HG03135 (cell line): ENCODE results near the gene IL22RA1.

ENCODE experiments used
- ATAC-seq: cut with Tn5 transposase; IDR thresholded peaks from one replicate; pipeline ENCODE4 v1.9.1; 2021; ENCODE audit warnings: mild to moderate bottlenecking, moderate library complexity; ENCODE audit not compliant: unreplicated experiment

Gene IL22RA1

GRCh38 chr1:24167008-24167407, 24.1 kb upstream of the IL22RA1 start:
- ATAC-seq, result no peak

GRCh38 chr1:24165500-24165899, 22.6 kb upstream of the IL22RA1 start:
- ATAC-seq, result no peak

GRCh38 chr1:24164004-24164403, 21.1 kb upstream of the IL22RA1 start:
- ATAC-seq, result no peak

GRCh38 chr1:24162201-24162600, 19.3 kb upstream of the IL22RA1 start:
- ATAC-seq, result no peak

- ATAC-seq, result no peak
Measured at GRCh38 chr1:24161270-24161669, 18.3 kb upstream of the IL22RA1 start.

- ATAC-seq, result no peak
Measured at GRCh38 chr1:24159366-24159765, 16.4 kb upstream of the IL22RA1 start.

GRCh38 chr1:24157918-24158481, 15.1 kb upstream of the IL22RA1 start:
- no peak for ATAC-seq

GRCh38 chr1:24156542-24157260, 13.8 kb upstream of the IL22RA1 start:
- ATAC-seq, result no peak

- ATAC-seq, result no peak
Measured at GRCh38 chr1:24155011-24155782, 12.3 kb upstream of the IL22RA1 start.

- no peak for ATAC-seq
Measured at GRCh38 chr1:24154215-24154614, 11.3 kb upstream of the IL22RA1 start.

- ATAC-seq, result no peak
Measured at GRCh38 chr1:24152631-24153494, 9.9 kb upstream of the IL22RA1 start.

- no peak for ATAC-seq
Measured at GRCh38 chr1:24151175-24151533, 8.2 kb upstream of the IL22RA1 start.

- ATAC-seq, result peak; percentile 74
Measured at GRCh38 chr1:24150234-24151174, 7.6 kb upstream of the IL22RA1 start.

GRCh38 chr1:24149866-24150233, 6.9 kb upstream of the IL22RA1 start:
- no peak for ATAC-seq

- no peak for ATAC-seq
Measured at GRCh38 chr1:24147816-24148215, 4.9 kb upstream of the IL22RA1 start.

GRCh38 chr1:24147194-24147593, 4.3 kb upstream of the IL22RA1 start:
- ATAC-seq, result no peak

GRCh38 chr1:24141311-24141997, 1.5 kb downstream of the IL22RA1 start:
- no peak for ATAC-seq

- no peak for ATAC-seq
Measured at GRCh38 chr1:24140741-24141181, 2.2 kb downstream of the IL22RA1 start.

GRCh38 chr1:24139841-24140425, 3.0 kb downstream of the IL22RA1 start:
- ATAC-seq, result no peak
